ENCODE data around the gene MID1IP1. TPM values are rescaled to one million over a fixed set of nuclear protein-coding genes. Genes with fewer than 3 reads are reported as not detected.
A peak's percentile ranks its signal among the peaks of the same experiment; 100 is the strongest.

Gene MID1IP1, protein sequence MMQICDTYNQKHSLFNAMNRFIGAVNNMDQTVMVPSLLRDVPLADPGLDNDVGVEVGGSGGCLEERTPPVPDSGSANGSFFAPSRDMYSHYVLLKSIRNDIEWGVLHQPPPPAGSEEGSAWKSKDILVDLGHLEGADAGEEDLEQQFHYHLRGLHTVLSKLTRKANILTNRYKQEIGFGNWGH
- total RNA-seq, result 96.3 and 132 TPM in 2 replicates
- 25.7 and 42.8 TPM in 2 replicates for polyA plus RNA-seq
- 32.3 and 62.5 TPM in 2 replicates for polyA plus RNA-seq (2012)
- polyA minus RNA-seq (ENCODE audit: low replicate concordance), result 9.6 and 10.9 TPM in 2 replicates

DNA sequence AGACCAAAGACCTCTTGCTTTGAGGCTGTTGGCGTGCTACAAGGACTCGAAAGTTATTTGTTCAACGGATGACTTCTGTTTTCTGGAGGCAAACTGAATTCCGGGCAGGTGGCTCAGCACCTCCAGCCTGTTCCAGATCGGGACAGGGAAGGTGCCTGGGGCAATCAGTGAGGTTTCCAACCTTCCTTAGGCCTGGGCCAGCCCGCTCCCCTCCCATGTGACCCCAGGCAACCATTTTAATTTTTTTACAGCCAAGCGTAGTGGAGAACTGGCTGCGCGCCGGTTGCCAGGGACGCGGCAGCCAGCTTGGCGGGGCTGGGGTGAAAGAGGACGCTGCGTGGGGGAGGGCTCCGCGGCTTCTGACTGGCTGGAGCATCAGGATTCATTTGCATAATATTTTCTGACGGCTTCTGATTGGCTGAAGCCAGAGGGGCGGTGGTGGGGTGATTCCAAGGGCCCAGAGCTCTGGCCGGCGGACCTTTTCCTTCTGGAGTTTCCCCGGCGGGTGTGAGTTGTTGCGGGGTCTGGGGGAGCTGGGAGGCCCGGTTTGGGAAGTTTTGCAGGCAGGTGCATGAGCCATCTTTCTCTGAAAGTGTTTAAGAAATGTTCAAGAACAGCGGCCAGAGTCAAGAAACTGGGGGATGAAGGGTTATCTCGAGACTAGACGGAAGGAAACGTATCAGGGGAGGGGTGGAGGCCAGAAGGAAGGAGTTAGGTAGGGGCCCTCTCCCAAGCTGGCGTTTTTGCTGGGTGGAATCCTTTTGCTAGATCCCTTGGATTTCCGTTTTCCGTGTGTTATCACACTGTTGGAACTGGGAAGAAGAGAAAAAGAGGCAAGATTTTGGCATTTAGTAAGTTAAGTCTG is at the start of gene MID1IP1:
TSS of gene MID1IP1 (plus strand) at position 479 of the 865 bp plus-strand sequence. CDS start 3,488 bp downstream, outside the sequence.
- no peak within 1 kb of the TSS for H2AFZ ChIP-seq (ENCODE audit: low read length)
- peak; percentile 89 to 93 for DNase-seq (ENCODE audit: low read depth in 2 of 2)
- H3K4me2 ChIP-seq (ENCODE audit: extremely low read depth, insufficient read depth, low read length), result peak within 1 kb of the TSS; percentile 80
- peak within 1 kb of the TSS; percentile 50 for H3K9ac ChIP-seq (ENCODE audit: insufficient read depth, low read length)
- H3K79me2 ChIP-seq (ENCODE audit: control insufficient read depth, insufficient read depth, low read length), result peaks cover 25% of the 10 kb centered on the region
- peak within 1 kb of the TSS; percentile 63 to 92 (median 69) for H3K4me3 ChIP-seq (replicated peaks in 1 of 4; ENCODE audit: control extremely low read depth in 1 of 4, insufficient read depth in 1 of 4, low read depth in 3 of 4, low read length in 4 of 4)
- H3K4me1 ChIP-seq (ENCODE audit: control insufficient read depth, extremely low read depth, insufficient read depth, low read length), result peaks cover 3% of the 10 kb centered on the region
- no peak for TF ChIP-seq EZH2 (IDR thresholded peaks at IDR 0.05; ENCODE audit: low read length, missing control alignments)
- TF ChIP-seq, protein P1, sequence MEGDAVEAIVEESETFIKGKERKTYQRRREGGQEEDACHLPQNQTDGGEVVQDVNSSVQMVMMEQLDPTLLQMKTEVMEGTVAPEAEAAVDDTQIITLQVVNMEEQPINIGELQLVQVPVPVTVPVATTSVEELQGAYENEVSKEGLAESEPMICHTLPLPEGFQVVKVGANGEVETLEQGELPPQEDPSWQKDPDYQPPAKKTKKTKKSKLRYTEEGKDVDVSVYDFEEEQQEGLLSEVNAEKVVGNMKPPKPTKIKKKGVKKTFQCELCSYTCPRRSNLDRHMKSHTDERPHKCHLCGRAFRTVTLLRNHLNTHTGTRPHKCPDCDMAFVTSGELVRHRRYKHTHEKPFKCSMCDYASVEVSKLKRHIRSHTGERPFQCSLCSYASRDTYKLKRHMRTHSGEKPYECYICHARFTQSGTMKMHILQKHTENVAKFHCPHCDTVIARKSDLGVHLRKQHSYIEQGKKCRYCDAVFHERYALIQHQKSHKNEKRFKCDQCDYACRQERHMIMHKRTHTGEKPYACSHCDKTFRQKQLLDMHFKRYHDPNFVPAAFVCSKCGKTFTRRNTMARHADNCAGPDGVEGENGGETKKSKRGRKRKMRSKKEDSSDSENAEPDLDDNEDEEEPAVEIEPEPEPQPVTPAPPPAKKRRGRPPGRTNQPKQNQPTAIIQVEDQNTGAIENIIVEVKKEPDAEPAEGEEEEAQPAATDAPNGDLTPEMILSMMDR (conservative IDR thresholded peaks at IDR 0.05 in 1 of 2, IDR thresholded peaks at IDR 0.05 in 1 of 2; ENCODE audit: low read depth in 1 of 2, low read length in 2 of 2), result no peak
- H4K20me1 ChIP-seq (ENCODE audit: control insufficient read depth, extremely low read depth, insufficient read depth, low read length), result no peaks in the 10 kb centered on the region
- no peaks in the 10 kb centered on the region for H3K9me3 ChIP-seq (ENCODE audit: control insufficient read depth, insufficient read depth, low read depth, low read length)
- no peaks in the 10 kb centered on the region for H3K36me3 ChIP-seq (ENCODE audit: control insufficient read depth, insufficient read depth, low read length)
- H3K27ac ChIP-seq (ENCODE audit: insufficient read depth, low read length), result peak within 1 kb of the TSS; percentile 80
- no peaks in the 10 kb centered on the region for H3K27me3 ChIP-seq (ENCODE audit: control insufficient read depth, insufficient read depth, low read length)

DNA sequence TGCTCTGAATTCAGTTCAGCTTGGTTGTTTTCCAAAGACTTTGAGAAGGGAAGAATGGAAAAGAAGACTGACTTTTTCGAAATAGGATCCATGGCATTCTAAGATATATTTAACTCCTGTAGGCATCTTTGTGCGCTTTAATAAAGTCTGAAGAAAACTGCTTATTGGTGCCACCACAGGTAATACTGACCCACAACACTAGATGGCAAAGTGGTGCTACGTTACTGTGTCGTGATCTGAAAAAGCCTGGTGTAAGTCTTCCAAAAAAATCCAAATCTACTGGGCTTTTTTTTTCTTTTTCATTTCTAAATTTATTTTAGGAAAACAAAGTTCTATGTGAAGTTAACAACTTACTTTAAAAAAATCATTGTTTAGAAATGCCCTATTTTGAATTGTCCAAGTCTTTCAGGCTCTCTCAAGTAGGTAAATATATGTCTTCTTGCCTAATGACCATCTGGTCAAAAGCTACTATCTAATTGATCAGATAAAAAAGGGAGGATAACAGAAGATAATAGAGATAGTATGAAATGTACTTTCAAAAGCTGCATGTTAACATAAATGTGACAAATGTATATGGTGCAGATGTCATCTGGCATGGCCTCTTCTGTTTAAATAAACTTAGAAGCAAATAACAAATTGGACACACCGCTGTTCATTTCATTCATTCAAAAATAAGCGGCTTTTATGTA is 47.0 kb upstream of the MID1IP1 start:
- Histone ChIP-seq H3K4me1 (ENCODE audit: control insufficient read depth, extremely low read depth, insufficient read depth, low read length) (no peaks in the 10 kb centered on the region), H3K4me2 (ENCODE audit: extremely low read depth, insufficient read depth, low read length) (no peak overlapping the region), H3K27me3 (ENCODE audit: control insufficient read depth, insufficient read depth, low read length) (no peaks in the 10 kb centered on the region), H3K9me3 (ENCODE audit: control insufficient read depth, insufficient read depth, low read depth, low read length) (no peaks in the 10 kb centered on the region), H3K27ac (ENCODE audit: insufficient read depth, low read length) (no peak overlapping the region), H3K79me2 (ENCODE audit: control insufficient read depth, insufficient read depth, low read length) (no peaks in the 10 kb centered on the region), H3K9ac (ENCODE audit: insufficient read depth, low read length) (no peak overlapping the region), H2AFZ (ENCODE audit: low read length) (no peak overlapping the region), H4K20me1 (ENCODE audit: control insufficient read depth, extremely low read depth, insufficient read depth, low read length) (no peaks in the 10 kb centered on the region), H3K36me3 (ENCODE audit: control insufficient read depth, insufficient read depth, low read length) (no peaks in the 10 kb centered on the region), H3K4me3 (replicated peaks in 1 of 4; ENCODE audit: control extremely low read depth in 1 of 4, insufficient read depth in 1 of 4, low read depth in 3 of 4, low read length in 4 of 4) (no peak overlapping the region)
- TF ChIP-seq, protein P1 (conservative IDR thresholded peaks at IDR 0.05 in 1 of 2, IDR thresholded peaks at IDR 0.05 in 1 of 2; ENCODE audit: low read depth in 1 of 2, low read length in 2 of 2), result peak; percentile 60 to 66
- no peak for TF ChIP-seq EZH2 (IDR thresholded peaks at IDR 0.05; ENCODE audit: low read length, missing control alignments)
- peak; percentile 36 to 74 for DNase-seq (ENCODE audit: low read depth in 2 of 2)

Measured in fibroblast of lung (primary cell).